ENCODE results near the gene SLC13A4.

DNA sequence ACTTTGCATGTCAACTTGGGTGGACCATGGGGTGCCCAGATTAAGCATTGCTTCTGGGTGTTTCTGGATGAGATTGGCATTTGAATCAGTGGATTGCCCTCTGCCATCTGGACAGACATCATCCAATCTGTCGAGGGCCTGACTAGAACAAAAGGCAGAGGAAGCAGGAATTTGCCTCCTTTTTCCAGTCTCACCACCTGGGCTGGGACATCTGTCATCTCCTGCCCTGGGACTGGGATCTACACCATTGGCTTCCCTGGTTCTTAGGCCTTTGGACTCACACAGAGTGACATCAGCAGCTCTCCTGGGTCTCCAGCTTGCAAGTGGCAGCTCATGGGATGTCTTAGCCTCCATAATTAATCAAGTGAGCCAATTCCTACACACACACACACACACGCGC is 10.3 kb downstream of the SLC13A4 start:
- TF ChIP-seq, protein P1, sequence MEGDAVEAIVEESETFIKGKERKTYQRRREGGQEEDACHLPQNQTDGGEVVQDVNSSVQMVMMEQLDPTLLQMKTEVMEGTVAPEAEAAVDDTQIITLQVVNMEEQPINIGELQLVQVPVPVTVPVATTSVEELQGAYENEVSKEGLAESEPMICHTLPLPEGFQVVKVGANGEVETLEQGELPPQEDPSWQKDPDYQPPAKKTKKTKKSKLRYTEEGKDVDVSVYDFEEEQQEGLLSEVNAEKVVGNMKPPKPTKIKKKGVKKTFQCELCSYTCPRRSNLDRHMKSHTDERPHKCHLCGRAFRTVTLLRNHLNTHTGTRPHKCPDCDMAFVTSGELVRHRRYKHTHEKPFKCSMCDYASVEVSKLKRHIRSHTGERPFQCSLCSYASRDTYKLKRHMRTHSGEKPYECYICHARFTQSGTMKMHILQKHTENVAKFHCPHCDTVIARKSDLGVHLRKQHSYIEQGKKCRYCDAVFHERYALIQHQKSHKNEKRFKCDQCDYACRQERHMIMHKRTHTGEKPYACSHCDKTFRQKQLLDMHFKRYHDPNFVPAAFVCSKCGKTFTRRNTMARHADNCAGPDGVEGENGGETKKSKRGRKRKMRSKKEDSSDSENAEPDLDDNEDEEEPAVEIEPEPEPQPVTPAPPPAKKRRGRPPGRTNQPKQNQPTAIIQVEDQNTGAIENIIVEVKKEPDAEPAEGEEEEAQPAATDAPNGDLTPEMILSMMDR (IDR thresholded peaks at IDR 0.05): no peak
- no peak for TF ChIP-seq POLR2A (IDR thresholded peaks at IDR 0.05)
